ENCODE data around the gene NME3. TPM values are rescaled to one million over a fixed set of nuclear protein-coding genes. Genes with fewer than 3 reads are reported as not detected.

NME3 gene
- total and polyA plus RNA-seq, 4 donors = 33.0 to 379 (median 61.9) TPM

DNA sequence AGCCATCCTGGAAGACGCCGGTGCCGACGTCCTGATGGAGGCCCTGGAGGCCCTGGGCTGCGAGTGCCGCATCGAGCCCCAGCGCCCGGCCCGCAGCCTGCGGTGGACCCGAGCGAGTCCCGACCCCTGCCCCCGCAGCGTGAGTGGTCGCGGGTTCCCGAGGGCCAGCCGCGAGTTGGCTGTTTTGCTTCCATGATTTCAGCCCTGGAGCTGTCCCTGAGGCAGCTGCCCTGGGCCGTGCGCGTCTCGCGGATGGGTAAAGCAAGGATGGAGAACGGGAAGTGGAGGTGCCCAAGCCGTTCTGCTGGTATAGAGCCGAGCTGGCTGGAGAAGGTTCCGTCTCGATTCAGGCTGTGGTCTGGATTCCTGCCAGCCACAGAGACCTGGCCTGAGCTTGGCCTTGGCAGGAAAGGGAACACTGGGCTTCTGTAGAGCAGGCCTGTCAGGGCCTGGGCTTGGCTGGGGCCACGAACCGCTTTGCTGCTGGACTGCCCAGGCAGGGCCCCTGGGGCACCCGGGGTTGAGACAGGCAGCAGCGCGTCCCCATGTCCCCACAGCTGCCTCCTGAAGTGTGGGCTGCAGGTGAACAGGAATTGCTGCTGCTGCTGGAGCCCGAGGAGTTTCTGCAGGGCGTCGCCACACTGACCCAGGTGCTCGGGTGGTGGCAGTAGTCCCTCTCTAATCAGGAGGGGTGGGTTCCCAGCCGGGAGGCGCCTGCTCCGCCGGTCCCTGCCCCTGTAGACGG lies 2.5 kb upstream of the NME3 start:
- DNase-seq (no peak), ATAC-seq (ENCODE audit: low FRiP score) (no peak)
- no peaks in the 10 kb centered on the region for H3K4me1 ChIP-seq (ENCODE audit: control insufficient read depth in 1 of 2, insufficient read depth in 2 of 2, low read length in 2 of 2)
- no peaks in the 10 kb centered on the region for H3K9me3 ChIP-seq (ENCODE audit: control insufficient read depth, low read length)
- no peaks in the 10 kb centered on the region for H3K27me3 ChIP-seq (ENCODE audit: control insufficient read depth in 1 of 2, insufficient read depth in 2 of 2, low read length in 1 of 2)
- peak overlapping the region in 1 of 2 donors; percentile 25 for H3K27ac ChIP-seq (ENCODE audit: low read depth in 1 of 2, low read length in 2 of 2)
- intact Hi-C loops (cut with DNase I) = loop anchor here in 1 of 2 donors (5.0 kb wide), 1 partner anchor 67 kb away; the partner anchor contains the start of gene MAPK8IP3
- peaks cover 0 to 7% of the 10 kb centered on the region in 2 donors for H3K36me3 ChIP-seq (ENCODE audit: control insufficient read depth in 1 of 2, insufficient read depth in 2 of 2, low read length in 1 of 2)
- peak overlapping the region; percentile 78 to 86 for H3K4me3 ChIP-seq (ENCODE audit: low read length in 2 of 2)
- WGBS, 2 donors = 15% methylated on average over 45 of the region's 45 CpGs

- 1% methylated on average over 77 to 108 of the region's 108 CpGs for WGBS, 2 donors
- no peaks in the 10 kb centered on the region for H3K4me1 ChIP-seq (ENCODE audit: control insufficient read depth in 1 of 2, insufficient read depth in 2 of 2, low read length in 2 of 2)
- intact Hi-C loops (cut with DNase I) = loop anchor here in 1 of 2 donors (5.0 kb wide), 1 partner anchor 66 kb away; the partner anchor contains the start of gene MAPK8IP3
These were observed 1.8 kb upstream of the NME3 start, which contains the start of gene MRPS34 for GRCh38 chr16:1772908-1773702. Gene MRPS34 (minus strand): TSS chr16:1773134. CDS start chr16:1773119, 15 bp downstream.

GRCh38 chr16:1772362-1772907 lies 1.1 kb upstream of the NME3 start, which contains the start of gene EME2:
Gene EME2 (plus strand): TSS chr16:1772810. CDS start chr16:1773228, 418 bp downstream.
- no peaks in the 10 kb centered on the region for H3K4me1 ChIP-seq (ENCODE audit: control insufficient read depth in 1 of 2, insufficient read depth in 2 of 2, low read length in 2 of 2)
- H3K27me3 ChIP-seq (ENCODE audit: control insufficient read depth in 1 of 2, insufficient read depth in 2 of 2, low read length in 1 of 2) = no peaks in the 10 kb centered on the region
- no peak for DNase-seq
- peaks cover 0 to 7% of the 10 kb centered on the region in 2 donors for H3K36me3 ChIP-seq (ENCODE audit: control insufficient read depth in 1 of 2, insufficient read depth in 2 of 2, low read length in 1 of 2)
- no peak for ATAC-seq (ENCODE audit: low FRiP score)
- WGBS, 2 donors = 0% methylated on average over 46 to 53 of the region's 53 CpGs
- H3K4me3 ChIP-seq (ENCODE audit: low read length in 2 of 2) = peak within 1 kb of the TSS; percentile 80 to 86
- H3K9me3 ChIP-seq (ENCODE audit: control insufficient read depth, low read length) = no peaks in the 10 kb centered on the region
- H3K27ac ChIP-seq (ENCODE audit: low read depth in 1 of 2, low read length in 2 of 2) = peak within 1 kb of the TSS in 1 of 2 donors; percentile 55
- intact Hi-C loops (cut with DNase I) = loop anchor here in 1 of 2 donors (5.0 kb wide), 1 partner anchor 65 kb away; the partner anchor contains the start of gene MAPK8IP3

More at GRCh38 chr16:1772908-1773702, 1.8 kb upstream of the NME3 start, which contains the start of gene MRPS34:
- peak; percentile 78 for ATAC-seq (ENCODE audit: low FRiP score)
- H3K36me3 ChIP-seq (ENCODE audit: control insufficient read depth in 1 of 2, insufficient read depth in 2 of 2, low read length in 1 of 2) = peaks cover 0 to 7% of the 10 kb centered on the region in 2 donors
- no peaks in the 10 kb centered on the region for H3K27me3 ChIP-seq (ENCODE audit: control insufficient read depth in 1 of 2, insufficient read depth in 2 of 2, low read length in 1 of 2)
- peak within 1 kb of the TSS; percentile 80 to 86 for H3K4me3 ChIP-seq (ENCODE audit: low read length in 2 of 2)
- no peaks in the 10 kb centered on the region for H3K9me3 ChIP-seq (ENCODE audit: control insufficient read depth, low read length)
- peak; percentile 89 to 94 for DNase-seq
- H3K27ac ChIP-seq (ENCODE audit: low read depth in 1 of 2, low read length in 2 of 2) = peak within 1 kb of the TSS in 1 of 2 donors; percentile 55

- Histone ChIP-seq H3K4me3 (ENCODE audit: low read length in 2 of 2) (peak overlapping the region; percentile 80 to 86), H3K27me3 (ENCODE audit: control insufficient read depth in 1 of 2, insufficient read depth in 2 of 2, low read length in 1 of 2) (no peaks in the 10 kb centered on the region), H3K4me1 (ENCODE audit: control insufficient read depth in 1 of 2, insufficient read depth in 2 of 2, low read length in 2 of 2) (no peaks in the 10 kb centered on the region), H3K27ac (ENCODE audit: low read depth in 1 of 2, low read length in 2 of 2) (peak overlapping the region in 1 of 2 donors; percentile 14), H3K36me3 (ENCODE audit: control insufficient read depth in 1 of 2, insufficient read depth in 2 of 2, low read length in 1 of 2) (peaks cover 0 to 3% of the 10 kb centered on the region in 2 donors), H3K9me3 (ENCODE audit: control insufficient read depth, low read length) (no peaks in the 10 kb centered on the region)
- WGBS, 2 donors = 3 to 5% methylated on average over 21 to 22 of the region's 22 CpGs
- DNase-seq (no peak), ATAC-seq (ENCODE audit: low FRiP score) (no peak)
- intact Hi-C loops (cut with DNase I) = loop anchor here in 1 of 2 donors (5.0 kb wide), 1 partner anchor 65 kb away; the partner anchor contains the start of gene MAPK8IP3
These were observed 570 bp upstream of the NME3 start for GRCh38 chr16:1771864-1772361.

DNA sequence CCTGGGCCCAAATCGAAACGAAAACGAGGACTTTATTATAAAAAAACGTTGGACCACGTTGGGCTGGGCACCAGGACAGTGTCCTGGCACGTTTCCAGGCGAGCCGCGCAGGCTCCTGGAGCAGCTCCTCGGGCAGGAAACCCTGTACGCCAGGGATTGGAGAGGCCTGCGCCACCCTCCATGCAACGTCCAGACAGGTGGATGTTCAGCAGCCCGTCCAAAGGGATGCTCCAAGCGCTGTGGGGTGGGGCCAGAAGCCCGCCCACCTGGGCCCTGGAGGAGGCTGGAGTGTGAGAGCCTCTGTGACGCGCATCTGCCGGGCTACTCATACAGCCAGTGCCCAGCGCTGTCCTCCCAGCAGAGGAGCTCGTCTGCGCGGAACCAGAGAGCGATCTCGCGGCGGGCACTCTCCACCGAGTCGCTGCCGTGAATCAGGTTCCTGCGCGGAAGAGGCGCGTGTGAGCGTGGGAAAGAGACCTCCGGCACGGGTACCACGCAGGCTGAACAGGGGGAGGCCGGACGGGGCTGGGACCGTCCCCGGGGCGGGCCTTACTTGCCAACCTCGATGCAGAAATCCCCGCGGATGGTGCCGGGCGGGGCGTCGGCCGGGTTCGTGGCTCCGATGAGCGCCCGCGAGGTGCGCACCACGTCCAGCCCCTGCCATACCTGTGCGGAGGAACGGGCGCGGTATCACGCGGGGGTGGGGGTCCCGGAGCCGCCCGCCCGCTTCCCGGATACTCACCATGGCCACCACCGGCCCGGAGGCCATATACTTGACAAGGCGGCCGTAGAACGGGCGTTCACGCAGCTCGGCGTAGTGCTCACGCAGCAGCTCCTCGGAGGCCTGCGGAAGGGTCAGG lies 785 bp downstream of the NME3 start:
- intact Hi-C loops (cut with DNase I) = loop anchor here in 1 of 2 donors (5.0 kb wide), 1 partner anchor 63 kb away; the partner anchor contains the start of gene MAPK8IP3
- peak overlapping the region; percentile 80 to 86 for H3K4me3 ChIP-seq (ENCODE audit: low read length in 2 of 2)
- peak; percentile 24 for ATAC-seq (ENCODE audit: low FRiP score)
- H3K4me1 ChIP-seq (ENCODE audit: control insufficient read depth in 1 of 2, insufficient read depth in 2 of 2, low read length in 2 of 2) = no peaks in the 10 kb centered on the region
- WGBS, 2 donors = 1 to 2% methylated on average over 72 to 81 of the region's 81 CpGs
- peak; percentile 85 to 91 for DNase-seq
- no peaks in the 10 kb centered on the region for H3K9me3 ChIP-seq (ENCODE audit: control insufficient read depth, low read length)
- peak overlapping the region in 1 of 2 donors; percentile 7 for H3K27ac ChIP-seq (ENCODE audit: low read depth in 1 of 2, low read length in 2 of 2)
- H3K36me3 ChIP-seq (ENCODE audit: control insufficient read depth in 1 of 2, insufficient read depth in 2 of 2, low read length in 1 of 2) = no peaks in the 10 kb centered on the region
- H3K27me3 ChIP-seq (ENCODE audit: control insufficient read depth in 1 of 2, insufficient read depth in 2 of 2, low read length in 1 of 2) = no peaks in the 10 kb centered on the region

GRCh38 chr16:1769402-1770300 lies 1.7 kb downstream of the NME3 start:
- no peak for DNase-seq
- H3K9me3 ChIP-seq (ENCODE audit: control insufficient read depth, low read length) = no peaks in the 10 kb centered on the region
- ATAC-seq (ENCODE audit: low FRiP score) = no peak
- H3K4me1 ChIP-seq (ENCODE audit: control insufficient read depth in 1 of 2, insufficient read depth in 2 of 2, low read length in 2 of 2) = no peaks in the 10 kb centered on the region
- H3K27me3 ChIP-seq (ENCODE audit: control insufficient read depth in 1 of 2, insufficient read depth in 2 of 2, low read length in 1 of 2) = no peaks in the 10 kb centered on the region
- 65 to 72% methylated on average over 26 to 27 of the region's 27 CpGs for WGBS, 2 donors
- intact Hi-C loops (cut with DNase I) = loop anchor here in 1 of 2 donors (5.0 kb wide), 1 partner anchor 62 kb away; the partner anchor contains the start of gene MAPK8IP3
- H3K36me3 ChIP-seq (ENCODE audit: control insufficient read depth in 1 of 2, insufficient read depth in 2 of 2, low read length in 1 of 2) = no peaks in the 10 kb centered on the region
- no peak overlapping the region for H3K4me3 ChIP-seq (ENCODE audit: low read length in 2 of 2)
- H3K27ac ChIP-seq (ENCODE audit: low read depth in 1 of 2, low read length in 2 of 2) = peak overlapping the region in 1 of 2 donors; percentile 7
